Retinal pigment epithelial cell (primary cell): Measurements from ENCODE around the gene MARS1.

Source experiments
- DNase-seq: peaks from one replicate; pipeline ENCODE4 v3.0.0-alpha.2; 2010; ENCODE audit warnings: low read depth
- H3K4me3 ChIP-seq: 2 replicates; pipeline ENCODE4 v1.5.1; 2011; ENCODE audit warnings: mild to moderate bottlenecking, low read length, control low read depth, moderate library complexity
- TF ChIP-seq, protein P1 (sequence below): conservative IDR thresholded peaks from 2 replicates; pipeline ENCODE4 v1.5.1; 2011; ENCODE audit warnings: low read depth, low read length, control low read depth, inconsistent platforms

Gene MARS1

GRCh38 chr12:57462251-57462911 is 25.5 kb upstream of the MARS1 start:
- peak; percentile 46 for DNase-seq
- TF ChIP-seq, protein P1, sequence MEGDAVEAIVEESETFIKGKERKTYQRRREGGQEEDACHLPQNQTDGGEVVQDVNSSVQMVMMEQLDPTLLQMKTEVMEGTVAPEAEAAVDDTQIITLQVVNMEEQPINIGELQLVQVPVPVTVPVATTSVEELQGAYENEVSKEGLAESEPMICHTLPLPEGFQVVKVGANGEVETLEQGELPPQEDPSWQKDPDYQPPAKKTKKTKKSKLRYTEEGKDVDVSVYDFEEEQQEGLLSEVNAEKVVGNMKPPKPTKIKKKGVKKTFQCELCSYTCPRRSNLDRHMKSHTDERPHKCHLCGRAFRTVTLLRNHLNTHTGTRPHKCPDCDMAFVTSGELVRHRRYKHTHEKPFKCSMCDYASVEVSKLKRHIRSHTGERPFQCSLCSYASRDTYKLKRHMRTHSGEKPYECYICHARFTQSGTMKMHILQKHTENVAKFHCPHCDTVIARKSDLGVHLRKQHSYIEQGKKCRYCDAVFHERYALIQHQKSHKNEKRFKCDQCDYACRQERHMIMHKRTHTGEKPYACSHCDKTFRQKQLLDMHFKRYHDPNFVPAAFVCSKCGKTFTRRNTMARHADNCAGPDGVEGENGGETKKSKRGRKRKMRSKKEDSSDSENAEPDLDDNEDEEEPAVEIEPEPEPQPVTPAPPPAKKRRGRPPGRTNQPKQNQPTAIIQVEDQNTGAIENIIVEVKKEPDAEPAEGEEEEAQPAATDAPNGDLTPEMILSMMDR: peak; percentile 99
- peak overlapping the region; percentile 55 for H3K4me3 ChIP-seq

DNA sequence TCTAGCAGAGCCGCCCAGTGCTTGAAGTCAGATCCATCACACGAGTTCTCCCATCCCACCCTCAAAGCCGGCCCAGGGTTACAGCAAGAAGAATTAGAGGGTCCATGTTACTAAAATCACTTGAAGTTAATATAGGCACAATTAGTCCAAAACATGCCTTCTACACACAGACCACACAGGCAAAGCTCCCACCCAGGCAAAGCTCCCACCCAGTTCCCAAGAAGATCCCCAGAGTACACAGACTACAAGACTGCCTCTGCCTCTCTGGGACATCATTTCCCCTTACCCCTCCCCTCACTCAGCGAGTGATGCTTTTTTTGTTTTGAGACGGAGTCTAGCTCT is 25.0 kb upstream of the MARS1 start:
- no peak for DNase-seq
- no peak overlapping the region for H3K4me3 ChIP-seq
- TF ChIP-seq, protein P1: no peak

GRCh38 chr12:57464569-57464968 is 23.3 kb upstream of the MARS1 start:
- no peak for DNase-seq
- TF ChIP-seq, protein P1: no peak
- H3K4me3 ChIP-seq: no peak overlapping the region

GRCh38 chr12:57465030-57465746 is 22.7 kb upstream of the MARS1 start:
- no peak overlapping the region for H3K4me3 ChIP-seq
- DNase-seq: no peak
- TF ChIP-seq, protein P1: no peak

GRCh38 chr12:57465747-57466505 is 21.9 kb upstream of the MARS1 start:
- no peak overlapping the region for H3K4me3 ChIP-seq
- DNase-seq: no peak
- TF ChIP-seq, protein P1: no peak

DNA sequence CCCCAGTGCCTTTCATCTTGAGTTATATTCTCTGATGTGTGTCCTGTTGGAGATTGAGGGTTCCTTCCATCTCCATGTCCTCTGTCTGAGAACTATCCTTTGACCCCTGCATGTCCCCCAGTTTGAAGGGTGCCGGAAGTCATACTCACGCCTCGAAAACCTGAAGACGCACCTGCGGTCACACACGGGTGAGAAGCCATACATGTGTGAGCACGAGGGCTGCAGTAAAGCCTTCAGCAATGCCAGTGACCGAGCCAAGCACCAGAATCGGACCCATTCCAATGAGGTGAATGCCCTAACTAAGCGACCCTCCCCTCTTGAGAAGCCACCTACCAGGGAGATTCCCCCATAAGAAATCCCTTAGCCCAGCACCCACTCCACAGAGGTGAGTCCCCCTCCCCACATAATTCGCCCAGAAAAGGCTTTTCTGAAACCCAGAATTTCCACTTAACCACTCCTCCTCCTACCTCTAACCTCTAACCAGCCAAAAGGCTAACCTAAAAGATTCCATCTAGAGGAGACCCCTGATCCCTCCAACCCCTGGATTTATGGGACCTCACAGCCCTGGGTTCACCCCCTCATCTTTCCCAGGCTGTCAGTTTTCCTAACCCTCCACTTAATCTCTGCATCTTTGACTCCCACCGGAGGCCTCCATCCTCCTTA is 20.5 kb upstream of the MARS1 start:
- TF ChIP-seq, protein P1: no peak
- no peak for DNase-seq
- no peak overlapping the region for H3K4me3 ChIP-seq
